Upper lobe of left lung (tissue), 6 donors: Measurements from ENCODE around the gene CLN5. TPM values are rescaled to one million over a fixed set of nuclear protein-coding genes. Genes with fewer than 3 reads are reported as not detected.

ENCODE experiments used
- ATAC-seq, 2 donors: fragments of 200-7000 bp; cut with Tn5 transposase; one replicate each; pipeline ENCODE4 v1.9.1; 2022; ENCODE audit warnings: mild to moderate bottlenecking in 2 of 2, moderate library complexity in 2 of 2; ENCODE audit not compliant: low FRiP score in 2 of 2
- DNase-seq, 2 donors: peaks; one replicate each; pipeline ENCODE4 v3.0.0-alpha.2; 2019 to 2020
- H3K27ac ChIP-seq, 4 donors: fragments of 200-600 bp; sonication (generic); one replicate each; pipeline ENCODE4 v1.5.1; 2016 to 2019
- H3K27me3 ChIP-seq, 4 donors: fragments of 200-600 bp; sonication (generic); one replicate each; pipeline ENCODE4 v1.5.1; 2017 to 2019
- H3K36me3 ChIP-seq, 4 donors: fragments of 200-600 bp; sonication (generic); one replicate each; pipeline ENCODE4 v1.5.1; 2016 to 2019
- H3K4me1 ChIP-seq, 4 donors: fragments of 200-600 bp; sonication (generic); one replicate each; pipeline ENCODE4 v1.5.1; 2018 to 2019
- H3K4me3 ChIP-seq, 4 donors: fragments of 200-600 bp; sonication (generic); one replicate each; pipeline ENCODE4 v1.5.1; 2017 to 2019; ENCODE audit warnings: mild to moderate bottlenecking in 2 of 4, moderate library complexity in 1 of 4
- H3K9me3 ChIP-seq, 4 donors: fragments of 200-600 bp; sonication (generic); one replicate each; pipeline ENCODE4 v1.5.1; 2018 to 2019
- CTCF ChIP-seq, 6 experiments: fragments of 450-650 bp in 4 of 6; fragments of 200-600 bp in 2 of 6; sonication (generic) in 2 of 6; IDR thresholded peaks; one replicate each; pipeline ENCODE4 v1.5.1; 2016 to 2019; ENCODE audit warnings: antibody characterized with exemption in 6 of 6
- EP300 ChIP-seq, 4 donors: sonication (generic); formaldehyde crosslinking; IDR thresholded peaks; one replicate each; pipeline ENCODE4 v1.5.1; 2017; ENCODE audit warnings: antibody characterized with exemption in 4 of 4, control low read depth in 2 of 4
- POLR2A ChIP-seq, 4 donors: fragments of 450-650 bp; IDR thresholded peaks; one replicate each; pipeline ENCODE4 v1.5.1; 2016 to 2017; ENCODE audit warnings: antibody characterized with exemption in 4 of 4, mild to moderate bottlenecking in 2 of 4
- POLR2AphosphoS5 ChIP-seq, 2 donors: sonication (generic); formaldehyde crosslinking; IDR thresholded peaks; one replicate each; pipeline ENCODE4 v1.5.1; 2017; ENCODE audit warnings: antibody characterized with exemption in 2 of 2
- WGBS, 2 donors: methylation state at CpG; one replicate each; pipeline ENCODE4 v1.1.5; 2017 to 2018; 5-methylcytosine and 5-hydroxymethylcytosine counted together
- total RNA-seq, 6 donors: library from RNA; depleted of rRNA in 4 of 6; stranded (reverse); fragments of >200 nt in 4 of 6; gene quantifications; one replicate each; pipeline versions ENCODE4 v1.1.0 to v1.2.1, GENCODE V29; 2016 to 2021
- donor health status: DM: no; HTN: no; CAD: no; lungs with moderate emphysema.
- donor health status: DM: no; HTN: yes; CAD: no; lungs with severe emphysema.

Gene CLN5
- total RNA-seq, 6 donors from 2014 or later = 13.0 to 39.5 (median 25.8) TPM

- DNase-seq (no peak), ATAC-seq (no peak)
- Histone ChIP-seq H3K4me3 (no peak within 1 kb of the TSS), H3K9me3 (no peaks in the 10 kb centered on the region), H3K36me3 (no peaks in the 10 kb centered on the region), H3K27ac (no peak within 1 kb of the TSS), H3K4me1 (peaks cover 0 to 4% (median 0%) of the 10 kb centered on the region in 4 donors), H3K27me3 (no peaks in the 10 kb centered on the region)
- no peak for TF ChIP-seq CTCF (IDR thresholded peaks at IDR 0.05)
- TF ChIP-seq POLR2A (IDR thresholded peaks at IDR 0.05) = no peak
- no peak for TF ChIP-seq EP300 (IDR thresholded peaks at IDR 0.05)
- TF ChIP-seq POLR2AphosphoS5 (IDR thresholded peaks at IDR 0.05) = no peak
- WGBS, 2 donors = 70 to 78% methylated on average over 2 of the region's 2 CpGs
These were observed 43.7 kb upstream of the CLN5 start, which contains the start of gene ACOD1 for GRCh38 chr13:76948149-76948548. TSS of gene ACOD1 (plus strand) at chr13:76948511. CDS start at chr13:76948559, 48 bp downstream.

GRCh38 chr13:76950101-76950500 lies 41.8 kb upstream of the CLN5 start:
- WGBS, 2 donors = 83 to 94% methylated on average over 2 of the region's 2 CpGs
- DNase-seq (no peak), ATAC-seq (no peak)
- Histone ChIP-seq H3K4me3 (no peak overlapping the region), H3K36me3 (no peaks in the 10 kb centered on the region), H3K27me3 (no peaks in the 10 kb centered on the region), H3K27ac (no peak overlapping the region), H3K9me3 (no peaks in the 10 kb centered on the region), H3K4me1 (no peaks in the 10 kb centered on the region)
- TF ChIP-seq CTCF (IDR thresholded peaks at IDR 0.05) (no peak), POLR2A (IDR thresholded peaks at IDR 0.05) (no peak), POLR2AphosphoS5 (IDR thresholded peaks at IDR 0.05) (no peak), EP300 (IDR thresholded peaks at IDR 0.05) (no peak)

- Histone ChIP-seq H3K4me1 (no peaks in the 10 kb centered on the region), H3K4me3 (no peak overlapping the region), H3K9me3 (no peaks in the 10 kb centered on the region), H3K27me3 (no peaks in the 10 kb centered on the region), H3K27ac (no peak overlapping the region), H3K36me3 (no peaks in the 10 kb centered on the region)
- no peak for DNase-seq
- 68 to 76% methylated on average over 3 of the region's 3 CpGs for WGBS, 2 donors
- ATAC-seq = no peak
- TF ChIP-seq POLR2AphosphoS5 (IDR thresholded peaks at IDR 0.05) (no peak), EP300 (IDR thresholded peaks at IDR 0.05) (no peak), POLR2A (IDR thresholded peaks at IDR 0.05) (no peak), CTCF (IDR thresholded peaks at IDR 0.05) (no peak)
These were observed 37.9 kb upstream of the CLN5 start for GRCh38 chr13:76953968-76954367.

GRCh38 chr13:76954538-76954937 lies 37.3 kb upstream of the CLN5 start:
- H3K27ac ChIP-seq = no peak overlapping the region
- H3K36me3 ChIP-seq = no peaks in the 10 kb centered on the region
- 85 to 89% methylated on average over 4 to 6 of the region's 6 CpGs for WGBS, 2 donors
- TF ChIP-seq POLR2A (IDR thresholded peaks at IDR 0.05) = no peak
- TF ChIP-seq POLR2AphosphoS5 (IDR thresholded peaks at IDR 0.05) = no peak
- no peak for TF ChIP-seq EP300 (IDR thresholded peaks at IDR 0.05)
- TF ChIP-seq CTCF (IDR thresholded peaks at IDR 0.05) = no peak
- no peaks in the 10 kb centered on the region for H3K27me3 ChIP-seq
- H3K4me3 ChIP-seq = no peak overlapping the region
- no peak for ATAC-seq
- H3K9me3 ChIP-seq = peaks cover 0 to 5% (median 3%) of the 10 kb centered on the region in 4 donors
- H3K4me1 ChIP-seq = no peaks in the 10 kb centered on the region
- DNase-seq = no peak

- H3K27ac ChIP-seq = no peak overlapping the region
- 75 to 85% methylated on average over 4 of the region's 4 CpGs for WGBS, 2 donors
- no peak for ATAC-seq
- no peak overlapping the region for H3K4me3 ChIP-seq
- peaks cover 0 to 11% (median 9%) of the 10 kb centered on the region in 4 donors for H3K9me3 ChIP-seq
- TF ChIP-seq POLR2A (IDR thresholded peaks at IDR 0.05) (no peak), CTCF (IDR thresholded peaks at IDR 0.05) (no peak), EP300 (IDR thresholded peaks at IDR 0.05) (no peak), POLR2AphosphoS5 (IDR thresholded peaks at IDR 0.05) (no peak)
- no peaks in the 10 kb centered on the region for H3K4me1 ChIP-seq
- DNase-seq = no peak
- H3K36me3 ChIP-seq = no peaks in the 10 kb centered on the region
- H3K27me3 ChIP-seq = no peaks in the 10 kb centered on the region
These were observed 36.7 kb upstream of the CLN5 start for GRCh38 chr13:76955193-76955592.
